Activated CD8-positive, alpha-beta T cell treated with anti-CD3 and anti-CD28 coated beads for 36 hours (primary cell): Measurements from ENCODE around the gene NPIPB6. TPM values are rescaled to one million over a fixed set of nuclear protein-coding genes. Genes with fewer than 3 reads are reported as not detected.

Source experiments
- ATAC-seq: fragments of 200-7000 bp; cut with Tn5 transposase; one replicate; pipeline ENCODE4 v1.10.0; 2021; ENCODE audit warnings: mild to moderate bottlenecking, moderate library complexity
- CTCF ChIA-PET: fragments of 350-600 bp; sonication (Branson Sonifier 250); formaldehyde crosslinking; loops from one replicate; lab custom pipeline; 2021; ENCODE audit warnings: antibody characterized with exemption; lab: Charles Lee
- POLR2A ChIA-PET: fragments of 350-600 bp; sonication (Branson Sonifier 250); formaldehyde crosslinking; loops from one replicate; lab custom pipeline; 2021; ENCODE audit warnings: antibody characterized with exemption; lab: Charles Lee
- DNase-seq: peaks from one replicate; pipeline ENCODE4 v3.0.0-alpha.2; 2020
- H3K27ac Mint-ChIP-seq: one replicate; pipeline ENCODE4 v1.8.0; 2021; ENCODE audit warnings: mild to moderate bottlenecking, mixed read lengths
- H3K27me3 Mint-ChIP-seq: one replicate; pipeline ENCODE4 v1.8.0; 2021; ENCODE audit warnings: mixed read lengths
- H3K36me3 Mint-ChIP-seq: one replicate; pipeline ENCODE4 v1.8.0; 2021; ENCODE audit warnings: low read depth, mixed read lengths
- H3K4me1 Mint-ChIP-seq: one replicate; pipeline ENCODE4 v1.8.0; 2021; ENCODE audit warnings: low read depth, mixed read lengths
- H3K4me3 Mint-ChIP-seq: one replicate; pipeline ENCODE4 v1.8.0; 2021; ENCODE audit warnings: mild to moderate bottlenecking, moderate library complexity, mixed read lengths
- H3K9me3 Mint-ChIP-seq: one replicate; pipeline ENCODE4 v1.8.0; 2021; ENCODE audit warnings: mixed read lengths
- intact Hi-C: fragments of 100-400 bp; cut with micrococcal nuclease; formaldehyde crosslinking; loops from one replicate; pipeline ENCODE4 v1.10.0; 2022
- total RNA-seq, 2 experiments: library from RNA; stranded (reverse); gene quantifications; one replicate each; pipeline ENCODE4 v1.2.3, GENCODE V29; 2021
- TF ChIP-seq, protein P1 (sequence below): fragments of 200-600 bp; IDR thresholded peaks from one replicate; pipeline ENCODE4 v1.8.0; 2022; ENCODE audit warnings: antibody characterized with exemption, mild to moderate bottlenecking

NPIPB6 gene
- total RNA-seq, 2 experiments from 2014 or later, result 0.52 TPM; not detected in 1

DNA sequence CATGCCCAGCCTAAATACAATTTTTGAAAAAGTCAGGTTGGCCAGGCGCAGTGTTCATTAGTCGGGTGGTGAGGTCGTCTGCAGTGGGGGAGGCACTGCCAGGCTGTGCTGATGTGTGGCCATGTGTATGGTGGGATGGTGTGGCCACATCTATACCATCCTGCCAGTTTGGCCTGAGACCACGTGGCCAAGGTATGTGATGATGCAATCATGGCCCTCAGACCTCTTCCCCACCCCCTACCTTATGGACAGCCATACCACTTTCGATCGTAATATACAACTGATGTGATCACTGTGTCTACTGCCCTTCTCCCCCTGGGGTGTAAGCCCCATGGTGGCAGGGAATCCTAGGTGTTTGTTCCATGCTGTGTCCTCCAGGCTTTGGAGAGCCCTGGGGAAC is 47.3 kb downstream of the NPIPB6 start:
- POLR2A ChIA-PET, result interaction anchor here (1.4 kb wide), 2 partner anchors 38 to 41 kb away, joined by 3 to 5 read pairs; no protein-coding TSS in a partner anchor
- TF ChIP-seq, protein P1, sequence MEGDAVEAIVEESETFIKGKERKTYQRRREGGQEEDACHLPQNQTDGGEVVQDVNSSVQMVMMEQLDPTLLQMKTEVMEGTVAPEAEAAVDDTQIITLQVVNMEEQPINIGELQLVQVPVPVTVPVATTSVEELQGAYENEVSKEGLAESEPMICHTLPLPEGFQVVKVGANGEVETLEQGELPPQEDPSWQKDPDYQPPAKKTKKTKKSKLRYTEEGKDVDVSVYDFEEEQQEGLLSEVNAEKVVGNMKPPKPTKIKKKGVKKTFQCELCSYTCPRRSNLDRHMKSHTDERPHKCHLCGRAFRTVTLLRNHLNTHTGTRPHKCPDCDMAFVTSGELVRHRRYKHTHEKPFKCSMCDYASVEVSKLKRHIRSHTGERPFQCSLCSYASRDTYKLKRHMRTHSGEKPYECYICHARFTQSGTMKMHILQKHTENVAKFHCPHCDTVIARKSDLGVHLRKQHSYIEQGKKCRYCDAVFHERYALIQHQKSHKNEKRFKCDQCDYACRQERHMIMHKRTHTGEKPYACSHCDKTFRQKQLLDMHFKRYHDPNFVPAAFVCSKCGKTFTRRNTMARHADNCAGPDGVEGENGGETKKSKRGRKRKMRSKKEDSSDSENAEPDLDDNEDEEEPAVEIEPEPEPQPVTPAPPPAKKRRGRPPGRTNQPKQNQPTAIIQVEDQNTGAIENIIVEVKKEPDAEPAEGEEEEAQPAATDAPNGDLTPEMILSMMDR, result no peak
- CTCF ChIA-PET, result interaction anchor here (0.8 to 10.3 kb wide), 12 partner anchors 10 to 174 kb away, joined by 3 to 259 read pairs (median 5); partner anchors contain the start of gene SBK1
- ATAC-seq (no peak), DNase-seq (no peak)
- peaks cover 51% of the 10 kb centered on the region for H3K4me1 Mint-ChIP-seq
- H3K4me3 Mint-ChIP-seq, result no peak overlapping the region
- H3K27ac Mint-ChIP-seq, result no peak overlapping the region
- no peaks in the 10 kb centered on the region for H3K27me3 Mint-ChIP-seq
- H3K36me3 Mint-ChIP-seq, result peaks cover 8% of the 10 kb centered on the region
- no peaks in the 10 kb centered on the region for H3K9me3 Mint-ChIP-seq
- intact Hi-C loops, result loop anchor here (2.0 kb wide), 1 partner anchor 39 kb away; no protein-coding TSS in a partner anchor

DNA sequence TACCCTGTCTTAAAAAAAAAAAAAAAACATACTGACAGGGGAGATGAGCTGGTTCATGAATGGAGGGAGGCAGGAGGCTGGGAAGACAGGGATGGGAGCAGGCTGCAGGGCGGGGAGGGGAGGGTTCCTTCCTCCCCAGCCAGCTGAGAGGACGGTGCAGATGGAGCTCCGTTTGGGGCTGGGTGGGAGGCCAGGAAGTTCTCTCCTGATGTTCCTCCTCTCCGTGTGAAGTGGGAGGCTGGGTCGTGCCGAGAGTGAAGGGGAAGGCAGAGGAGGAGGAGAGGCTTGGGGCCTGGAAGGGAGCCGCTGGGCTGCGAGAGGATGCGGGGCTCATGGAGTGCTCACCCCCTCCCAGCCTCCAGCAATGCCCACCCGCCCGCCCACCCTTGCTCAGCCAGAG is 49.7 kb downstream of the NPIPB6 start:
- no peak for DNase-seq
- H3K36me3 Mint-ChIP-seq, result peaks cover 18% of the 10 kb centered on the region
- H3K27ac Mint-ChIP-seq, result no peak overlapping the region
- no peaks in the 10 kb centered on the region for H3K27me3 Mint-ChIP-seq
- intact Hi-C loops, result no loop called here
- H3K4me1 Mint-ChIP-seq, result peaks cover 76% of the 10 kb centered on the region
- H3K4me3 Mint-ChIP-seq, result no peak overlapping the region
- H3K9me3 Mint-ChIP-seq, result peaks cover 9% of the 10 kb centered on the region
- CTCF ChIA-PET, result interaction anchor here (1.0 to 10.3 kb wide), 5 partner anchors 8 to 31 kb away, joined by 3 to 259 read pairs (median 6); partner anchors contain the start of gene SBK1
- POLR2A ChIA-PET, result no interaction called here
- TF ChIP-seq, protein P1, result no peak
- no peak for ATAC-seq

DNA sequence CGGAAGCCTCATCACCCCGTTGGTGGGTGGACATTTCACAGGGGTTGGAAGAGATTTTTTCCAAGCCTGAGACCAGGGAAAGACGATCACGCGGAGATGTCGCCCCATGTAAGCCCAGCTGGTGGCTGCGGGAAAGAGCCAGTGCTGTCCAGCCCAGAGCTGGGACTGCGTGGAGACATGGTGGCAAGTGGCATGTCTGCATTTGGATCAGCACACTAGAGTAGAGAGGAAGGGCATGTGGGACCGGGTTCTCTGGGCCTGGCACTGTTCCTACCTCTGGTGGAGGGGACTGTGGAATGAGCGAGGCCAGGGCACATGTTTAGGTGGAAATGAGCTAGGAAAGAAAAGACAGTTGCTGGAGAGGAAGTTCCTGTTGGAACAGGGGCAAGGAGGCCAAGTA is 51.0 kb downstream of the NPIPB6 start:
- peaks cover 16% of the 10 kb centered on the region for H3K36me3 Mint-ChIP-seq
- no peak for DNase-seq
- peaks cover 9% of the 10 kb centered on the region for H3K9me3 Mint-ChIP-seq
- TF ChIP-seq, protein P1, result no peak
- ChIA-PET CTCF (interaction anchor here (1.2 to 10.3 kb wide), 5 partner anchors 9 to 30 kb away, joined by 3 to 259 read pairs (median 6); no protein-coding TSS in a partner anchor), POLR2A (interaction anchor here (0.5 to 4.7 kb wide), 8 partner anchors 13 to 1658 kb away, joined by 3 to 30 read pairs (median 3); partner anchors contain the start of gene SBK1)
- H3K27me3 Mint-ChIP-seq, result no peaks in the 10 kb centered on the region
- H3K27ac Mint-ChIP-seq, result peak overlapping the region; percentile 47
- intact Hi-C loops, result no loop called here
- H3K4me1 Mint-ChIP-seq, result peaks cover 76% of the 10 kb centered on the region
- no peak for ATAC-seq
- H3K4me3 Mint-ChIP-seq, result peak overlapping the region; percentile 30

DNA sequence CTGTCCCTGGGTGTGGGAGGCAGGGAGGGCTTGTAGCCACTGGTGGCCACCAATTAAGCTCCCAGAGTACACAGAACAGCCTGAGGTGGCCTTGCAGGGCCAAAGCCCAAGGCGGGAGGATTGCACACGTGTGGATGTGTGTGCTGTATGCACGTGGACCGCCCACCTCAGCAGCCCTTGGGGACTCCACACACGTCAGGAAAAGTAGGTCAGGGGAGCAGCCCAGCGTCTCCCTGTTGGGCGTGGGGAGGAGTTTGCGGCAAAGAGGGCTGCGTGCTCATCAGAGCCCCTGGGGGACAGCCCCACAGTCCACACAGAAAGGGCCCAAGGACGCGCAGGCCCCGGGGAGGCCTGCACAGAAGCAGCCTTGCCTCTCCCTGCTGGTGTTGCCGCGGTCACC is 51.4 kb downstream of the NPIPB6 start:
- TF ChIP-seq, protein P1, result no peak
- DNase-seq (peak; percentile 79), ATAC-seq (peak; percentile 17)
- H3K27me3 Mint-ChIP-seq, result no peaks in the 10 kb centered on the region
- ChIA-PET POLR2A (interaction anchor here (0.6 to 4.7 kb wide), 5 partner anchors 12 to 101 kb away, joined by 3 to 30 read pairs (median 4); partner anchors contain the start of gene SBK1), CTCF (interaction anchor here (1.2 to 10.3 kb wide), 6 partner anchors 9 to 30 kb away, joined by 3 to 259 read pairs (median 6); no protein-coding TSS in a partner anchor)
- H3K4me1 Mint-ChIP-seq, result peaks cover 72% of the 10 kb centered on the region
- peak overlapping the region; percentile 47 for H3K27ac Mint-ChIP-seq
- peak overlapping the region; percentile 30 for H3K4me3 Mint-ChIP-seq
- intact Hi-C loops, result no loop called here
- H3K36me3 Mint-ChIP-seq, result peaks cover 16% of the 10 kb centered on the region
- peaks cover 9% of the 10 kb centered on the region for H3K9me3 Mint-ChIP-seq

DNA sequence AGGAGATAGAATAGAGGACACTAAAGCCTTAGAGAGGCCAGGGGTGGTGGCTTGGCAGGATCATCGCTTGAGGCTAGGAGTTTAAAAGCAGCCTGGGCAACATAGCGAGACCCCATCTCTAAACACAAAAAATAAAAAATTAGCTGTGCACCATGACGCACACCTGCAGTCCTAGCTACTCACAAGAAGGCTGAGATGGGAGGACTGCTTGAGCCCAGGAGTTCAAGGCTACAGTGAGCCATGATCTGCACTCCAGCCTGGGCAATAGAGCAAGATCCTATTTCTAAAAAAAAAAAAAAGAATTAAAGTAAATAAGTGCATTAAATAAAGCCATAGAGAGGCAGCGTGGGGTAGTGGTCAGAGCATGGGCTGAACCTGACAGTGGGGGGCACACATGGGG is 51.9 kb downstream of the NPIPB6 start:
- ChIA-PET CTCF (interaction anchor here (0.8 to 3.7 kb wide), 4 partner anchors 10 to 18 kb away, joined by 3 to 17 read pairs (median 3); no protein-coding TSS in a partner anchor), POLR2A (interaction anchor here (1.2 to 4.7 kb wide), 3 partner anchors 12 to 19 kb away, joined by 3 to 30 read pairs (median 7); partner anchors contain the start of gene SBK1)
- H3K4me1 Mint-ChIP-seq, result peaks cover 69% of the 10 kb centered on the region
- peak overlapping the region; percentile 55 for H3K4me3 Mint-ChIP-seq
- ATAC-seq, result no peak
- H3K36me3 Mint-ChIP-seq, result peaks cover 16% of the 10 kb centered on the region
- intact Hi-C loops, result no loop called here
- peak overlapping the region; percentile 96 for H3K27ac Mint-ChIP-seq
- DNase-seq, result no peak
- TF ChIP-seq, protein P1, result no peak
- H3K27me3 Mint-ChIP-seq, result no peaks in the 10 kb centered on the region
- peaks cover 9% of the 10 kb centered on the region for H3K9me3 Mint-ChIP-seq
